Esophagus squamous epithelium (tissue), 4 donors: ENCODE measurements around the gene ZNF454.

Experiments used
- CTCF ChIP-seq, 6 experiments: fragments of 450-650 bp in 4 of 6; fragments of 200-600 bp in 2 of 6; sonication (generic) in 2 of 6; IDR thresholded peaks; one replicate each; pipeline ENCODE4 v1.5.1; 2016 to 2019; ENCODE audit warnings: antibody characterized with exemption in 6 of 6, mild to moderate bottlenecking in 4 of 6, moderate library complexity in 4 of 6
- POLR2A ChIP-seq, 4 donors: fragments of 450-650 bp; IDR thresholded peaks; one replicate each; pipeline ENCODE4 v1.6.1; 2017; ENCODE audit warnings: antibody characterized with exemption in 4 of 4, mild to moderate bottlenecking in 4 of 4, moderate library complexity in 3 of 4

- TF ChIP-seq POLR2A (IDR thresholded peaks at IDR 0.05), result no peak
- no peak for TF ChIP-seq CTCF (IDR thresholded peaks at IDR 0.05)
Measured at GRCh38 chr5:178997191-178997590, 56.2 kb downstream of the ZNF454 start.
